SK-N-SH (cell line): ENCODE data around the gene SEC31B. TPM values are rescaled to one million over a fixed set of nuclear protein-coding genes. Genes with fewer than 3 reads are reported as not detected.

ENCODE experiments used
- CTCF ChIA-PET: fragments of 300-600, 350-600 bp; formaldehyde crosslinking; extraction: SDS; loops from one replicate; lab custom pipeline; 2021; lab: Yijun Ruan, JAX
- POLR2A ChIA-PET: fragments of 350-600 bp; sonication (Branson Sonifier 250); formaldehyde crosslinking; extraction: SDS; loops from one replicate; lab custom pipeline; 2020; ENCODE audit warnings: antibody characterized with exemption, inconsistent platforms; lab: Yijun Ruan, JAX
- DNase-seq: peaks from one replicate; pipeline ENCODE4 v3.0.0; 2012
- H2AFZ ChIP-seq: fragments of 200-600 bp; sonication (generic); 2 replicates; pipeline ENCODE4 v1.8.1; 2016; ENCODE audit warnings: antibody characterized with exemption, mild to moderate bottlenecking, low read depth
- H3F3A ChIP-seq: fragments of 200-600 bp; sonication (generic); replicated peaks from 2 replicates; pipeline ENCODE3; 2016; ENCODE audit warnings: antibody characterized with exemption, mild to moderate bottlenecking; ENCODE audit not compliant: insufficient read depth
- H3K27ac ChIP-seq, 2 experiments: fragments of 200-500 bp in 1 of 2; fragments of 200-600 bp in 1 of 2; sonication (Bioruptor generic) in 1 of 2; sonication (generic), shearing (Covaris generic) in 1 of 2; 2 replicates each; pipeline versions ENCODE4 v1.5.1 to v1.6.1; 2014 to 2016; ENCODE audit warnings: low read depth in 2 of 2, inconsistent platforms in 1 of 2, low read length in 1 of 2, mild to moderate bottlenecking in 1 of 2, mixed read lengths in 1 of 2
- H3K27me3 ChIP-seq: fragments of 200-600 bp; sonication (generic), shearing (Covaris generic); 2 replicates; pipeline ENCODE4 v1.6.1; 2016; ENCODE audit warnings: mixed run types; ENCODE audit not compliant: insufficient read depth
- H3K36me3 ChIP-seq, 2 experiments: fragments of 200-500 bp in 1 of 2; fragments of 200-600 bp in 1 of 2; sonication (Bioruptor generic) in 1 of 2; sonication (generic) in 1 of 2; replicated peaks in 1 of 2; 2 replicates each; pipeline versions ENCODE3 to v1.5.1; 2014 to 2016; ENCODE audit warnings: low read length in 1 of 2, mild to moderate bottlenecking in 1 of 2; ENCODE audit not compliant: insufficient read depth in 2 of 2, control insufficient read depth in 1 of 2
- H3K4me1 ChIP-seq, 2 experiments: fragments of 200-500 bp in 1 of 2; fragments of 200-600 bp in 1 of 2; sonication (Bioruptor generic) in 1 of 2; sonication (generic), shearing (Covaris generic) in 1 of 2; 2 replicates each; pipeline versions ENCODE4 v1.5.1 to v1.6.1; 2014 to 2016; ENCODE audit warnings: low read depth in 1 of 2, low read length in 1 of 2, mixed run types in 1 of 2; ENCODE audit not compliant: insufficient read depth in 2 of 2, control insufficient read depth in 1 of 2
- H3K4me2 ChIP-seq: fragments of 200-600 bp; sonication (generic), shearing (Covaris generic); 2 replicates; pipeline ENCODE4 v1.6.1; 2017; ENCODE audit warnings: mixed run types
- H3K4me3 ChIP-seq, 2 experiments: fragments of 200-500 bp in 1 of 2; fragments of 200-600 bp in 1 of 2; sonication (Bioruptor generic) in 1 of 2; sonication (generic), shearing (Covaris generic) in 1 of 2; 2 replicates each; pipeline versions ENCODE4 v1.5.1 to v1.8.1; 2014 to 2016; ENCODE audit warnings: low read depth in 2 of 2, inconsistent platforms in 1 of 2, low read length in 1 of 2, mild to moderate bottlenecking in 1 of 2, mixed read lengths in 1 of 2, moderate library complexity in 1 of 2
- H3K79me2 ChIP-seq: fragments of 200-600 bp; sonication (generic); 2 replicates; pipeline ENCODE4 v1.8.1; 2017; ENCODE audit warnings: mild to moderate bottlenecking; ENCODE audit not compliant: insufficient read depth
- H3K9ac ChIP-seq: fragments of 200-600 bp; sonication (generic); 2 replicates; pipeline ENCODE4 v1.6.1; 2017; ENCODE audit warnings: mixed run types
- H3K9me2 ChIP-seq: fragments of 200-600 bp; sonication (generic); 2 replicates; pipeline ENCODE4 v1.6.1; 2017; ENCODE audit warnings: mixed run types
- H3K9me3 ChIP-seq: fragments of 200-600 bp; sonication (generic); 2 replicates; pipeline ENCODE4 v1.6.1; 2017; ENCODE audit warnings: mixed run types, mild to moderate bottlenecking, moderate library complexity
- H4K20me1 ChIP-seq: fragments of 200-600 bp; sonication (generic); 2 replicates; pipeline ENCODE4 v1.6.1; 2017; ENCODE audit warnings: mild to moderate bottlenecking, mixed run types; ENCODE audit not compliant: insufficient read depth
- CTCF ChIP-seq: fragments of 200-600 bp; sonication (generic); IDR thresholded peaks from 2 replicates; pipeline ENCODE4 v1.6.1; 2017; ENCODE audit warnings: antibody characterized with exemption, mild to moderate bottlenecking, moderate library complexity
- FOSL2 ChIP-seq: IDR thresholded peaks from 2 replicates; pipeline ENCODE4 v1.4.0; 2012; ENCODE audit warnings: low read depth, mild to moderate bottlenecking, moderate library complexity, borderline replicate concordance
- FOXJ3 ChIP-seq: sonication (generic); formaldehyde crosslinking; IDR thresholded peaks from 2 replicates; pipeline ENCODE4 v1.5.1; 2020; ENCODE audit warnings: mild to moderate bottlenecking, missing genetic modification reagents
- GATA2 ChIP-seq: sonication (generic); formaldehyde crosslinking; IDR thresholded peaks from 2 replicates; pipeline ENCODE4 v1.5.0; 2020; ENCODE audit warnings: mild to moderate bottlenecking, missing genetic modification reagents
- IRF3 ChIP-seq: fragments of 150-350 bp; IDR thresholded peaks from 2 replicates; pipeline ENCODE4 v1.6.1; 2016; ENCODE audit warnings: mild to moderate bottlenecking, low read depth, low read length
- JUND ChIP-seq: IDR thresholded peaks from 2 replicates; pipeline ENCODE4 v1.4.0; 2012
- RAD21 ChIP-seq: IDR thresholded peaks from 2 replicates; pipeline ENCODE4 v1.6.1; 2012; ENCODE audit warnings: mild to moderate bottlenecking, low read length
- RCOR1 ChIP-seq: fragments of 150-350 bp; IDR thresholded peaks from 2 replicates; pipeline ENCODE4 v1.6.1; 2017; ENCODE audit warnings: antibody characterized with exemption, low read length
- REST ChIP-seq: IDR thresholded peaks from 2 replicates; pipeline ENCODE4 v1.6.1; 2012; ENCODE audit warnings: mild to moderate bottlenecking, low read depth, low read length, moderate library complexity
- RFX5 ChIP-seq: IDR thresholded peaks from 2 replicates; pipeline ENCODE4 v1.6.1; 2012; ENCODE audit warnings: mild to moderate bottlenecking, improper control_type of control experiment, low read length
- RXRA ChIP-seq: IDR thresholded peaks from 2 replicates; pipeline ENCODE4 v1.4.0; 2012; ENCODE audit warnings: low read depth, mild to moderate bottlenecking, borderline replicate concordance
- SMC3 ChIP-seq: IDR thresholded peaks from 2 replicates; pipeline ENCODE4 v1.6.1; 2012; ENCODE audit warnings: low read depth, low read length, improper control_type of control experiment
- TCF12 ChIP-seq: IDR thresholded peaks from 2 replicates; pipeline ENCODE4 v1.4.0; 2012
- WGBS: methylation state at CpG from one replicate; pipeline ENCODE4 v1.1.6; 2017; ENCODE audit warnings: low lambda C conversion rate; 5-methylcytosine and 5-hydroxymethylcytosine counted together
- polyA plus RNA-seq, 3 experiments: library from polyadenylated mRNA; depleted of rRNA; stranded (reverse); fragments of >200 nt; gene quantifications; 2 replicates each; pipeline ENCODE4 v1.2.3, GENCODE V29; 2012
- TF ChIP-seq, protein P1 (sequence below): IDR thresholded peaks from 2 replicates; pipeline ENCODE4; 2012

Gene SEC31B
- polyA plus RNA-seq, 1 of the 3 experiments (the other 2 are of a cell fraction), result 8.8 TPM

DNA sequence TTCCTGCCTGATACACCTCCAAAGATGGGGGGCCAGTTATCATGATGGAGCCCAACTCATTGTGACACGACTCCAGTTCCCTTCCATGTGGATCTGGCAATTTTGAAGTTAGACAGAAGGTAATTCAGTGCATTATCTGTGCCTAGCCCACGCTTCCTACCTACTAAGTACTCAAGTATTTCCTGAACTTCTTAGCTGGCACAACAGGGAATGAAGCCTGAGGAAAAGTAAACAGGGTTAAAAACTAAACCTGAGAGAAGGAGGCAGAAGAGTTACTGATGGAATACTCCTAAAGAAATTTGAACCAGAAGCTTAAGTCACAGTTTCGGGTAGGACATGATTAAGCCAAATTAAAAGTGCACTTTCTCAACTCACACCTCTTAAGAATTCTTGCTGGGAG, 1.1 kb upstream of the SEC31B start:
- Histone ChIP-seq H3F3A (peaks cover 17% of the 10 kb centered on the region), H4K20me1 (no peaks in the 10 kb centered on the region), H3K36me3 (peaks cover 2 to 19% of the 10 kb centered on the region in 2 experiments), H3K4me1 (peaks cover 5 to 8% of the 10 kb centered on the region in 2 experiments; a peak in 3 of 4 replicates), H3K9me2 (no peaks in the 10 kb centered on the region), H3K27ac (0 out of 4 replicates have a peak overlapping the region, but pooled peaks of 1 of the 2 experiments have one; percentile 6), H3K79me2 (no peaks in the 10 kb centered on the region), H3K4me2 (peak overlapping the region; percentile 21; the same call in 1 of the 2 replicates), H3K27me3 (no peaks in the 10 kb centered on the region), H3K9ac (no peak overlapping the region)
- CTCF ChIA-PET, result interaction anchor here (0.9 to 8.4 kb wide), 8 partner anchors 14 to 222 kb away, joined by 3 to 126 read pairs (median 20); partner anchors contain the start of gene PKD2L1
- DNase-seq, result no peak
- POLR2A ChIA-PET, result interaction anchor here (0.7 kb wide), 1 partner anchor 486 kb away, joined by 3 read pairs; no protein-coding TSS in a partner anchor
- TF ChIP-seq GATA2 (CRISPR knock-in tag) (no peak), TCF12 (peak; percentile 23; the same call in 1 of the 2 replicates), JUND (0 out of 2 replicates have a peak, but pooled peaks have one; percentile 21), FOSL2 (0 out of 2 replicates have a peak, but pooled peaks have one; percentile 4)
- TF ChIP-seq, all 33 proteins: peak for 3
- no peak overlapping the region for H3K4me3 ChIP-seq
- no peaks in the 10 kb centered on the region for H3K9me3 ChIP-seq
- no peak overlapping the region for H2AFZ ChIP-seq
- 61% methylated on average over 3 of the region's 3 CpGs for WGBS

DNA sequence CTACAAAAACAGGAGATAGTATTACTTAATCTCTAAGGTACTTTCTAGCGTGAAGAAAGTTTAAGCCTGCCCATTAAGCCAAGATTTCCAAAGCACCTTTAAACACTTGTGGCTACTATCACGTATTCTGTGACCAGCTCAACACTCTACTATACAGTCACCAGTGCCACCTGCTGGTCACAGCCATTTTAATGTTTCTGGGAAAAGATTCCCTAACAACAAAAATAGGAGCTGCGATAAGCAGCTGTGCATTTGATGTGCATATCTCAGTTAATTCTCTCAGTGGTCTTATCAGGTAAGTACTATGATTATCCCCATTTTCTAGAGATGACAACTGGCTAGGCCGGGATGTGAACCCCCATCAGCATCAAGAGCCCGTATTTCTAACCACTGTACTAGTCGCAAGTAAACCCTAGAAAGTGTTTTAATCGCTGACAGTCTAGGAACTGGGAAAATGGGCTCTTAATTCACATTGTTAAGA, 860 bp downstream of the SEC31B start:
- Histone ChIP-seq H3K4me2 (peak overlapping the region; percentile 2; the same call in 1 of the 2 replicates), H3K36me3 (peaks cover 0 to 5% of the 10 kb centered on the region in 2 experiments), H3K79me2 (no peaks in the 10 kb centered on the region), H3K9me2 (no peaks in the 10 kb centered on the region), H3K9me3 (no peaks in the 10 kb centered on the region), H2AFZ (no peak overlapping the region), H3K27ac (no peak overlapping the region), H4K20me1 (no peaks in the 10 kb centered on the region), H3K27me3 (no peaks in the 10 kb centered on the region), H3K4me1 (peaks cover 5 to 8% of the 10 kb centered on the region in 2 experiments; a peak in 3 of 4 replicates), H3K9ac (no peak overlapping the region), H3F3A (peaks cover 17% of the 10 kb centered on the region), H3K4me3 (peak overlapping the region in 1 of 2 experiments; percentile 30; a peak in 2 of 4 replicates)
- CTCF ChIA-PET, result interaction anchor here (0.6 to 8.4 kb wide), 63 partner anchors 10 to 673 kb away, joined by 3 to 126 read pairs (median 5); partner anchors contain the start of genes HIF1AN, NDUFB8, PKD2L1 and SCD
- TF ChIP-seq RXRA, result no peak
- TF ChIP-seq RAD21, result peak; percentile 75
- TF ChIP-seq FOXJ3 (CRISPR knock-in tag), result no peak
- peak; percentile 26; the same call in 1 of the 2 replicates for TF ChIP-seq RCOR1
- TF ChIP-seq IRF3, result no peak
- no peak for TF ChIP-seq REST
- TF ChIP-seq RFX5, result peak; percentile 7; the same call in 1 of the 2 replicates
- TF ChIP-seq, protein P1, sequence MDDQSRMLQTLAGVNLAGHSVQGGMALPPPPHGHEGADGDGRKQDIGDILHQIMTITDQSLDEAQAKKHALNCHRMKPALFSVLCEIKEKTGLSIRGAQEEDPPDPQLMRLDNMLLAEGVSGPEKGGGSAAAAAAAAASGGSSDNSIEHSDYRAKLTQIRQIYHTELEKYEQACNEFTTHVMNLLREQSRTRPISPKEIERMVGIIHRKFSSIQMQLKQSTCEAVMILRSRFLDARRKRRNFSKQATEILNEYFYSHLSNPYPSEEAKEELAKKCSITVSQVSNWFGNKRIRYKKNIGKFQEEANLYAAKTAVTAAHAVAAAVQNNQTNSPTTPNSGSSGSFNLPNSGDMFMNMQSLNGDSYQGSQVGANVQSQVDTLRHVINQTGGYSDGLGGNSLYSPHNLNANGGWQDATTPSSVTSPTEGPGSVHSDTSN, result no peak
- TF ChIP-seq CTCF, result peak; percentile 85
- peak; percentile 57 for TF ChIP-seq SMC3
- WGBS, result 22% methylated on average over 7 of the region's 7 CpGs
- POLR2A ChIA-PET, result interaction anchor here (1.1 to 1.3 kb wide), 3 partner anchors 37 to 172 kb away, joined by 3 to 7 read pairs (median 3); partner anchors contain the start of gene SCD
- peak; percentile 71 for DNase-seq
